B cell (primary cell): ENCODE measurements around the gene HSDL2. TPM values are rescaled to one million over a fixed set of nuclear protein-coding genes. Genes with fewer than 3 reads are reported as not detected.
A peak's percentile ranks its signal among the peaks of the same experiment; 100 is the strongest.

ENCODE experiments used
- ATAC-seq: fragments of 200-7000 bp; cut with Tn5 transposase; one replicate; pipeline ENCODE4 v1.10.0; 2021; ENCODE audit warnings: low read depth, mild to moderate bottlenecking, moderate number of reproducible peaks, moderate library complexity
- CTCF ChIA-PET: fragments of 350-600 bp; sonication (Branson Sonifier 250); formaldehyde crosslinking; loops from one replicate; lab custom pipeline; 2021; ENCODE audit warnings: antibody characterized with exemption, inconsistent platforms; lab: Charles Lee
- POLR2A ChIA-PET: fragments of 350-600 bp; sonication (Branson Sonifier 250); formaldehyde crosslinking; loops from one replicate; lab custom pipeline; 2021; ENCODE audit warnings: antibody characterized with exemption; lab: Charles Lee
- DNase-seq: peaks from one replicate; pipeline ENCODE4 v3.0.0; 2013
- H2AFZ ChIP-seq: 2 replicates; pipeline ENCODE4 v1.6.1; 2012; ENCODE audit warnings: mild to moderate bottlenecking, low read depth, low read length; ENCODE audit not compliant: insufficient read depth, poor library complexity, severe bottlenecking
- H3K27ac ChIP-seq, 2 donors: 1 replicate in 1 of 2; 2 replicates in 1 of 2; pipeline ENCODE4 v1.5.1; 2012 to 2013; ENCODE audit warnings: low read length in 2 of 2, mild to moderate bottlenecking in 2 of 2, moderate library complexity in 1 of 2
- H3K27me3 ChIP-seq, 4 experiments: fragments of 200-600 bp in 1 of 4; sonication (generic) in 1 of 4; replicated peaks in 1 of 4; 1 replicate in 2 of 4; 2 replicates in 2 of 4; pipeline versions ENCODE4 v1.6.1 to v1.7.0; 2013 to 2016; ENCODE audit warnings: low read length in 3 of 4, mild to moderate bottlenecking in 2 of 4, mixed read lengths in 1 of 4, moderate library complexity in 1 of 4; ENCODE audit not compliant: insufficient read depth in 4 of 4, control insufficient read depth in 3 of 4; ENCODE audit errors: control extremely low read depth in 1 of 4
- H3K36me3 ChIP-seq, 2 experiments: replicated peaks in 1 of 2; 1 replicate in 1 of 2; 2 replicates in 1 of 2; pipeline versions ENCODE4 v1.6.1 to v1.7.1; 2013; ENCODE audit warnings: low read length in 1 of 2; ENCODE audit not compliant: insufficient read depth in 2 of 2, control insufficient read depth in 1 of 2; ENCODE audit errors: control extremely low read depth in 1 of 2, extremely low read depth in 1 of 2
- H3K4me1 ChIP-seq, 2 donors: fragments of 200-600 bp in 1 of 2; sonication (generic) in 1 of 2; 1 replicate in 1 of 2; 2 replicates in 1 of 2; pipeline versions ENCODE4 v1.5.1 to v1.6.1; 2013 to 2017; ENCODE audit warnings: low read length in 2 of 2; ENCODE audit not compliant: control insufficient read depth in 2 of 2, insufficient read depth in 2 of 2
- H3K4me2 ChIP-seq: replicated peaks from 2 replicates; pipeline ENCODE3; 2012; ENCODE audit warnings: mild to moderate bottlenecking, low read depth, low read length; ENCODE audit not compliant: poor library complexity, severe bottlenecking
- H3K4me3 ChIP-seq, 5 experiments: fragments of 200-600 bp in 1 of 5; sonication (generic) in 1 of 5; 1 replicate in 3 of 5; 2 replicates in 2 of 5; pipeline versions ENCODE4 v1.5.1 to v1.7.0; 2011 to 2016; ENCODE audit warnings: low read length in 4 of 5, mild to moderate bottlenecking in 4 of 5, low read depth in 2 of 5, control low read depth in 1 of 5, moderate library complexity in 1 of 5; ENCODE audit not compliant: insufficient read depth in 1 of 5; ENCODE audit errors: control extremely low read depth in 1 of 5, extremely low read depth in 1 of 5
- H3K79me2 ChIP-seq: fragments of 200-600 bp; sonication (generic); one replicate; pipeline ENCODE4 v1.6.0; 2016; ENCODE audit warnings: low read length; ENCODE audit not compliant: control insufficient read depth, insufficient read depth
- H3K9ac ChIP-seq: fragments of 200-600 bp; sonication (generic); 2 replicates; pipeline ENCODE4 v1.6.1; 2017; ENCODE audit warnings: mild to moderate bottlenecking, low read length, moderate library complexity
- H3K9me3 ChIP-seq, 3 donors: one replicate each; pipeline versions ENCODE4 v1.6.1 to v1.7.1; 2013; ENCODE audit warnings: low read length in 2 of 3; ENCODE audit not compliant: control insufficient read depth in 2 of 3, insufficient read depth in 1 of 3; ENCODE audit errors: control extremely low read depth in 1 of 3
- H4K20me1 ChIP-seq: 2 replicates; pipeline ENCODE4 v1.6.0; 2012; ENCODE audit warnings: mild to moderate bottlenecking, low read length; ENCODE audit not compliant: insufficient read depth, control insufficient read depth, poor library complexity, severe bottlenecking
- H3K27ac Mint-ChIP-seq: one replicate; pipeline ENCODE4 v1.8.0; 2021; ENCODE audit warnings: mixed read lengths
- H3K27me3 Mint-ChIP-seq: one replicate; pipeline ENCODE4 v1.8.0; 2021; ENCODE audit warnings: mixed read lengths
- H3K4me1 Mint-ChIP-seq: one replicate; pipeline ENCODE4 v1.8.0; 2021; ENCODE audit warnings: mixed read lengths
- H3K4me3 Mint-ChIP-seq: one replicate; pipeline ENCODE4 v1.8.0; 2021; ENCODE audit warnings: mixed read lengths
- H3K9me3 Mint-ChIP-seq: one replicate; pipeline ENCODE4 v1.8.0; 2022; ENCODE audit warnings: mixed read lengths; ENCODE audit not compliant: insufficient read depth
- EZH2 ChIP-seq: IDR thresholded peaks from 2 replicates; pipeline ENCODE4 v1.6.1; 2012; ENCODE audit warnings: borderline replicate concordance, low read depth, mild to moderate bottlenecking, moderate library complexity, low read length; ENCODE audit not compliant: insufficient read depth, poor library complexity, severe bottlenecking
- WGBS: methylation state at CpG from one replicate; pipeline ENCODE4 v1.1.5; 2013; ENCODE audit warnings: missing lambda C conversion rate; ENCODE audit not compliant: insufficient coverage; 5-methylcytosine and 5-hydroxymethylcytosine counted together
- intact Hi-C: fragments of 100-400 bp; cut with micrococcal nuclease; formaldehyde crosslinking; loops from one replicate; pipeline ENCODE4 v1.10.0; 2022
- polyA plus RNA-seq: library from polyadenylated mRNA; depleted of rRNA; stranded (reverse); fragments of >200 nt; gene quantifications from 2 replicates; pipeline ENCODE4 v1.2.3, GENCODE V29; 2012
- total RNA-seq, 2 donors: library from RNA; stranded (reverse); fragments of 120-200 nt in 1 of 2; gene quantifications; 1 replicate in 1 of 2; 2 replicates in 1 of 2; pipeline versions ENCODE4 v1.2.3 to v1.2.4, GENCODE V29; 2013 to 2022
- TF ChIP-seq, protein P1 (sequence below): fragments of 200-600 bp; IDR thresholded peaks from one replicate; pipeline ENCODE4 v1.8.0; 2022; ENCODE audit warnings: antibody characterized with exemption, mild to moderate bottlenecking

HSDL2 gene
- total and polyA plus RNA-seq, 2 donors (not counting 1 experiment from before 2014, with no cell fraction given): 5.8 to 11.7 TPM

DNA sequence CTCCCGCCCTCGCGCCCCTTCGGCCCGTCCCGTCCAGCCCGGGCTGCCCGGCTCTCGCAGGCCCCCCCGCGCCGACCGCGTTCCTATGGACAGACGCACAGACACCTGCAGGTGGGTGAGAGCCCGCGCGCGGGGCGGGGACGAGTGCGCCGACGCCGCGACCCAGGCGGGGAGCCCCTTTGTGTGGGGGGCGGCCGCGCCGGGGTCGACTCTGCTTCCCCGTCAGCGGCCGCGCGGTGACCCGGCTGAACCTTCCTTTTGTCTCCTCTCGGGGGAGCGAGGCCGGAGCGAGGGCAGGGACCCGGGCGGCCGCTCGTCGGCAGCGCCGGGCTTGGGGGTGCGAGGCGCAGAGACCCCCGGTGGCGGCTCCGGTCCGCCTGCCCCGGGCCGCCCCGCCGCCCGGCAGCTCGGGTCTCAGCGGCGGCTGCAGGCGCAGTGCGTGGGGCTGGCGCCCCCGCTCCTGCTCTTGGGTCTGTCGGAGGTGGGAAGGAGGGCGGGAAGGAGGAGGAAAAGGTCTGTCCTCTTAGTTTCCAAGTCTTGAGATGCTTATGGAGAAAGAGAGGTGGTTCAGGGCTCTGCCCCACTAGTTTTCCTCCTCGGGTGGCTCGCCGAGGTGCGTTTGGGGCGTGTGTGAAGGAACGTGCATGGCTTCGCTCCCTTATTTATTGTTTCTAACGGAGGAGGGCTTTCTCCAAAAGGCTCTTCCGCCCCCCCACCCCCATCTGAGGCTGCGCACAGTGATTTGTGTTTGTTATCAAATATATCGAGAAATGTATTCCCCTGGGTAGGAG is 107.3 kb downstream of the HSDL2 start:
- no peak for TF ChIP-seq EZH2
- TF ChIP-seq, protein P1, sequence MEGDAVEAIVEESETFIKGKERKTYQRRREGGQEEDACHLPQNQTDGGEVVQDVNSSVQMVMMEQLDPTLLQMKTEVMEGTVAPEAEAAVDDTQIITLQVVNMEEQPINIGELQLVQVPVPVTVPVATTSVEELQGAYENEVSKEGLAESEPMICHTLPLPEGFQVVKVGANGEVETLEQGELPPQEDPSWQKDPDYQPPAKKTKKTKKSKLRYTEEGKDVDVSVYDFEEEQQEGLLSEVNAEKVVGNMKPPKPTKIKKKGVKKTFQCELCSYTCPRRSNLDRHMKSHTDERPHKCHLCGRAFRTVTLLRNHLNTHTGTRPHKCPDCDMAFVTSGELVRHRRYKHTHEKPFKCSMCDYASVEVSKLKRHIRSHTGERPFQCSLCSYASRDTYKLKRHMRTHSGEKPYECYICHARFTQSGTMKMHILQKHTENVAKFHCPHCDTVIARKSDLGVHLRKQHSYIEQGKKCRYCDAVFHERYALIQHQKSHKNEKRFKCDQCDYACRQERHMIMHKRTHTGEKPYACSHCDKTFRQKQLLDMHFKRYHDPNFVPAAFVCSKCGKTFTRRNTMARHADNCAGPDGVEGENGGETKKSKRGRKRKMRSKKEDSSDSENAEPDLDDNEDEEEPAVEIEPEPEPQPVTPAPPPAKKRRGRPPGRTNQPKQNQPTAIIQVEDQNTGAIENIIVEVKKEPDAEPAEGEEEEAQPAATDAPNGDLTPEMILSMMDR: no peak
- under 1% methylated on average over 69 of the region's 80 CpGs for WGBS
- Histone ChIP-seq H3K27ac (peak overlapping the region in 1 of 2 donors; percentile 60), H3K27me3 (no peaks in the 10 kb centered on the region), H2AFZ (peak overlapping the region; percentile 86), H3K4me3 (peak overlapping the region; percentile 51 to 85 (median 73)), H4K20me1 (no peaks in the 10 kb centered on the region), H3K4me2 (peak overlapping the region; percentile 96), H3K9ac (peak overlapping the region; percentile 73), H3K36me3 (no peaks in the 10 kb centered on the region), H3K4me1 (peaks cover 5 to 13% of the 10 kb centered on the region in 2 donors), H3K79me2 (peaks cover 4% of the 10 kb centered on the region), H3K9me3 (no peaks in the 10 kb centered on the region)
- intact Hi-C loops: loop anchor here (1.0 to 10.0 kb wide), 5 partner anchors 108 to 582 kb away; partner anchors contain the start of genes INIP and PTBP3
- POLR2A ChIA-PET: interaction anchor here (0.7 to 1.2 kb wide), 2 partner anchors 154 to 380 kb away, joined by 3 to 4 read pairs; partner anchors contain the start of gene PTBP3
- peak; percentile 45 for ATAC-seq
- Mint-ChIP-seq H3K4me1 (peaks cover 23% of the 10 kb centered on the region), H3K27me3 (no peaks in the 10 kb centered on the region), H3K9me3 (no peaks in the 10 kb centered on the region), H3K4me3 (peak overlapping the region; percentile 98), H3K27ac (peak overlapping the region; percentile 94)
- peak; percentile 79 for DNase-seq
- CTCF ChIA-PET: interaction anchor here (1.0 to 2.4 kb wide), 4 partner anchors 120 to 333 kb away, joined by 3 to 5 read pairs (median 4); no protein-coding TSS in a partner anchor
